ENCODE results near the gene COL4A3.

The COL4A3 gene

DNA sequence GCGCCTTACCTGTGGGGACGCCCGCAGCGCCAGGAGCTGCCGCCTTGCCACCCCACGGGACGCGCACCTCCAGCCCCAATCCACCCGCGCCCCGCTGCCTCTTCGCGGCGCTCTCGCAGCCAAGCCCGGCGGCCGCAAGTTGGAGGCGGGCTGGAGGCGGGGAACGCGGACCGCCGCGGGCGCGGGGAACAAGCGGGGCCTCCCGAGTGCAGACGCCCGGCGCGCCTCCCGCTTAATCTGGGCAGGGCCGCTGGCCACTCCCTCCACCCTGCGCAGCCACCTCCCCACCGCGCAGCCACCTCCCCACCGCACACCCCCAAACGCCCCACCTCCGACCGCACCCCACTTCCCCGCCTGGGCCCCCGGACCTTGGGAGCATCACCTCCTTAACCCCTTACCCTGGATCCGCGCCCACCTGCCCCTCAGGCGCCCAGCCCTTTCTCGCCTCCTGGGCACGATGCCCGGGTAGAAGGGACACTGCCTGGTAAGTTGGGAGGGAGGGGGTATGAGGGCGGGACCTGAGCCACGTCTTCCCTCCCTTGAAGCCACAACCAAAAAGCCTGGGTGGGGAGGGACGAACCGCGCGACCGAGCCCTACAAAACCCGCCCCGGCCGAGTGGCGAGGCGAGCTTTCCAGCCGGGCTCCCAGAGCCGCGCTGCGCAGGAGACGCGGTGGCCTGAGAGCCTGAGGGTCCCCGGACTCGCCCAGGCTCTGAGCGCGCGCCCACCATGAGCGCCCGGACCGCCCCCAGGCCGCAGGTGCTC lies at the start of gene COL4A3, which contains the start of gene COL4A4:
Gene COL4A3 (plus strand): TSS at position 627 of the 765 bp plus-strand sequence. CDS start 103 bp downstream, at position 730.
Gene COL4A4 (minus strand): TSS at position 208 of the 765 bp plus-strand sequence. CDS start 16,722 bp downstream, outside the sequence.
- DNase-seq (ENCODE audit: low spot score), result no peak

GRCh38 chr2:227115761-227116160 lies 48.7 kb upstream of the COL4A3 start:
- peak; percentile 4 for DNase-seq (ENCODE audit: low spot score)

DNA sequence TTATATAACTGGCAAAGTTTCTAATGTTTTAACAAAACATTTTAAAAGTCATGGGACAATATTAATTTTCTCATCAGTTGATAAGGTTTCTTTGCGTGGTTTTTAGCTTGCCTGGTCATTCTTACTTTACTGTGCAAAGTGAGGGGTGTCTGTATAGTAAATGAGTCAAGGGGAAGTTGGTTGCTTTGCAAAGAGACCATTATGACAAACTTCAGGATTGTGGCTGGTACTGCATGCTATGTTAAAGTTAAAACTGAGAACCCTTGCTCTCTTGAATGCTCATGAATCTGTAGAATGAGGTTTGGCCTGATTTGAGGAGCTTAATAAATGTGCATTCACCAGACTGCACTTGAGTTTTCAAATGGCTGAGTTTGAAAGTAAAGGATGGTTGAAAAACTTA lies 47.4 kb upstream of the COL4A3 start:
- DNase-seq (ENCODE audit: low spot score), result peak; percentile 26

DNA sequence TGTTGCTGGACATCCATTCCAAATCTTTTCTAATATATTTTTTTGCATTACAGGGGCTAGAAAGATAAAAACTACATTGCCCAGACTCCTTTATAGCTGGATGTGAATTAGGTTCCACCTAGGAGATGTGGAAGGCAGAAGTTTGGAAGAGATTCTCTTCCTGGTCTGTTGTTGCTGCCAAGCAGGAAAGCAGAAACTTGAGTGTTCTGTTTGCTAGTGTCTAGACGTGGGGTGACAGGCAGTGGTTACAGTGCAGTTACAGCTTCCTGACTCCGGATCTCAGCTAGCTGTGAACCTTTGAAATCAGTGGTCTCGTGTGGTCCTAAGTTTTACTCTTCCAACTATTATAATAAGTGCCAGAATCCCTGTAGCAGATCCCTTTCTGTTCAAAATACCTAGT lies 46.6 kb upstream of the COL4A3 start:
- no peak for DNase-seq (ENCODE audit: low spot score)

- DNase-seq (ENCODE audit: low spot score), result no peak
These were observed 46.1 kb upstream of the COL4A3 start for GRCh38 chr2:227118353-227118752.

- no peak for DNase-seq (ENCODE audit: low spot score)
These were observed 40.7 kb upstream of the COL4A3 start for GRCh38 chr2:227123697-227124096.

DNA sequence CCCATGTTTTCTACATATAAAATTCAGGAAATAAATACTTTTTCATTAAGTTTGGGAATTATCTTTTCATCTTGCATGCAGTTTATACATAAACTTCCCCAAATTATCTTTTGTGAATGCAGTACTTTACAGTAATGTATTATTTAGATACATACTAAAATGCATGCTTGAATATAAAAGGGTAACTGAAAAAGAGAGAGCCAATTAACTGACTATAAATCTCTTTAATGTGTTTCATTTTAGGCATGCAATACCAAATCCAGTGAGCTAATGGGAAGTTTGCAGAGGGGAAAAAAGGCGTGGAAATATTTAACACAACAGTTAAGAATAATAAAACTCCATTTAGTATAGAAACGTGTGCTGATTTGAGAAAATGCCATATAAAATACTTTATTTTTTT lies 39.6 kb upstream of the COL4A3 start:
- DNase-seq (ENCODE audit: low spot score), result no peak

GRCh38 chr2:227125506-227125905 lies 38.9 kb upstream of the COL4A3 start:
- DNase-seq (ENCODE audit: low spot score), result no peak

- no peak for DNase-seq (ENCODE audit: low spot score)
These were observed 37.2 kb upstream of the COL4A3 start for GRCh38 chr2:227127201-227127600.

DNA sequence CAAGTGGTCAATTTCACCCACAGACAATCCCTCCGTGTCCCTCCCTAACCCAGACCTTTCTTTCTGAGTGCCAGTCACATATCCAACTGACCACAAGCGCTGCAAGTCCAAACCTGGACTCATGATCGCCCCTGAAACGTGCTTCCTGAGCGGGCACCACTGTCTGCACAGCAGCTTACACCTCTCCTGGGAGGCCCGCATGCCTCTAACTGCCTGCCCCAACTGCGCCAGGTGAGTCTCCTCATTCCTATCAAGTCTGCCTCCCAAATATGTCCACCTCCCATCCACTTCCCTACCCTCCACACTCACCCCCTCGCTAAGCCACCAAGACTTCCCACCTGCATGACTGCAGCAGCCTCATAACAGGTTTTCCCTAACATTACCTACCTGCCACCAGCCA lies 33.8 kb upstream of the COL4A3 start:
- no peak for DNase-seq (ENCODE audit: low spot score)

- DNase-seq (ENCODE audit: low spot score), result no peak
These were observed 31.4 kb upstream of the COL4A3 start for GRCh38 chr2:227132986-227133385.

GRCh38 chr2:227134591-227134990 lies 29.8 kb upstream of the COL4A3 start:
- no peak for DNase-seq (ENCODE audit: low spot score)

DNA sequence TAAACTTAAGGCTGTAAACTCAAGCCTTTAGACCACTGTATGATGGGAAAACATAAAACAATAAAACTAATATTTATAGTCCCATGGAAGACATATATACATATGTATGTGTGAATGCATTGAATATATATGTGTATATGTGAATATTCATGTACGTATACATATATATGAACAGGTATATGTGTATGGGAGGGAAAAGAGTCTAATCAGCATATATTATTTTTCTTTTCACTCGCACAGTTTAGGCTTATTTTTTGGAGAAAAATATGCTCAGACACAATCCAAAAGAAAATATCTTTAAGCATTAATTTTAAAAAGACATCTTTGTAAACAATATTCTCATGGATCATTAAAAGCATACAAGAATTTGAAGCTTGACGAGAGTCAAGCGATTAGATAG lies 23.1 kb upstream of the COL4A3 start:
- no peak for DNase-seq (ENCODE audit: low spot score)

- DNase-seq (ENCODE audit: low spot score), result no peak
These were observed 20.5 kb upstream of the COL4A3 start for GRCh38 chr2:227143895-227144294.

- DNase-seq (ENCODE audit: low spot score), result no peak
These were observed 18.0 kb upstream of the COL4A3 start for GRCh38 chr2:227146456-227146855.

DNA sequence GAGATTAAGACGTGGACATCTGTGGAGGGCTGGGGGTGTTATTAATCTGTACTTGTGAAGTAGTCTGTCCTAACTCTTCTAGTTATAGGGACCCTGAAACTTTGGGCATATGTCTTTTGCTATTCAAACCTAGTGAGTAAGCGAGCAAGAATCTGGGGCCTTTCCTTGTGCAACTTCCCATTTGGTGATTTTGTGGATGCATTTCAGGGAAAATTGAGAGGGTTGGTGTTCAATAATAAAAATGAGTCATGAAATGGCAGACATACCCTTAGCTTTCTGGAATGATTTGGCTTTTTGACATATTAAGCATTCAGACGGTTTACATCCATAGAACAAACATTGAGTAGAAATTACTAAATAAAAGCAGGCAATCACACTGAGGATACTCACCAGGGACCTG lies 17.4 kb upstream of the COL4A3 start:
- no peak for DNase-seq (ENCODE audit: low spot score)

- no peak for DNase-seq (ENCODE audit: low spot score)
These were observed 16.3 kb upstream of the COL4A3 start for GRCh38 chr2:227148106-227148505.

GRCh38 chr2:227150222-227150936 lies 14.0 kb upstream of the COL4A3 start:
- DNase-seq (ENCODE audit: low spot score), result no peak

DNA sequence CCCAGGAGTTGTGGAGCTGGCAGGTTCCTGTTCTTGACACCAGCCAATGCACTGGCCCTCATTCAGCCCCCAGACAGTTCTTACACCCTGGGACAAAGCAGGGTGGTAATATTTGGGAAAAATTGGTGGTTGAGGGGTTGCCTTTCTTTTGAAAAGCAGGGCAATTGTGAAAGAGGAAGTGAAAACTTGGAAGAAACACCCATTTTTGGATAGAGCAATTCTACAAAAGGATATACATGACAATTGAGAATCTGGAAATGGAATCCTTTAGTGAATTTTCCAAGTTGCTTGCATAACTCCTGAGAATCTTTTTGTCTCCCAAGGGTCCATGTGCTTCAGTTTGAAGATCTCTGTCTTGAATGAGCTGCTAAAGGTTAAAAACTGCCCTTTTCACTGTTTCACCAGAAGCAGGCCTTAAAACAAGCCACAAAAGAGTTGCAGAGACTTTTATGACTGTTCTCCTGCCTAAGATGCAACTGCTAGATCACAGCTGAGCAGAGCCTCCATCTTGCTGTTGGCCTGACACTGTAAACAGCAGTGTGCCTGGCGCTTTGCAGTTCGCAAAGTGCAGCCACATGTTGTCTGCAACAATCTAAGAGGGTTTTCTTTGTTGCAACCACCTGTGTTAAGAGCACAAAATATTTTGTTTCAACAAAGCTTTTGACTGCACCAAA lies 12.2 kb upstream of the COL4A3 start:
- no peak for DNase-seq (ENCODE audit: low spot score)

DNA sequence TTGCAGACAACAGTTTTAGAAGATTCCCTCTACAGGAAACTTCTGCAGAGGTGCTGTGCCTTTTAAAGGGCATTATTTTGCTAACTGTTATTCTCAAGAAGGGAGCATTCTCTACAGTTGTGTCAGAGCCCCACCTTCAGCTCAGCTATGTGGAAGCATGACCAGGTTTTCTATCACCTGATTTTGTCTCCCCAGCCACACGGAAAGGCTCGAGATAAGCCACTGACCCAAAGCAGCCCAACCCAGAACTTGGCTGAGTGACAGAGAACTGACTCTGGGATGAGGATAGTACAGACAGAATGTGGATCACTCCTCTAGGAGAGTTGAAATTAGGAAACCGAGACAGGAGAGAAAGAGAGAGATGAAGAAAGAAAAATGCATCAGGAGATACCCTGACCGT lies 11.1 kb upstream of the COL4A3 start:
- no peak for DNase-seq (ENCODE audit: low spot score)

- no peak for DNase-seq (ENCODE audit: low spot score)
These were observed 10.5 kb upstream of the COL4A3 start for GRCh38 chr2:227153758-227154486.
